Liver (tissue), 9 donors: ENCODE results near the gene NPIPB2. TPM values are rescaled to one million over a fixed set of nuclear protein-coding genes. Genes with fewer than 3 reads are reported as not detected.

Experiments
- DNase-seq: peaks from one replicate; pipeline ENCODE4 v3.0.0-alpha.2; 2017; ENCODE audit warnings: low spot score
- H3K27ac ChIP-seq, 2 donors: one replicate each; pipeline ENCODE4 v1.7.0; 2013; ENCODE audit warnings: inconsistent platforms in 2 of 2, low read length in 2 of 2, control low read depth in 1 of 2, low read depth in 1 of 2, mild to moderate bottlenecking in 1 of 2
- H3K27me3 ChIP-seq, 4 donors: one replicate each; pipeline versions ENCODE4 v1.6.1 to v1.7.0; 2013; ENCODE audit warnings: low read length in 3 of 4, inconsistent platforms in 1 of 4, mild to moderate bottlenecking in 1 of 4, moderate library complexity in 1 of 4; ENCODE audit not compliant: control insufficient read depth in 4 of 4, insufficient read depth in 4 of 4
- H3K36me3 ChIP-seq, 4 donors: one replicate each; pipeline versions ENCODE4 v1.6.1 to v1.7.0; 2013; ENCODE audit warnings: low read length in 3 of 4, mild to moderate bottlenecking in 3 of 4, low read depth in 1 of 4, moderate library complexity in 1 of 4; ENCODE audit not compliant: control insufficient read depth in 4 of 4, insufficient read depth in 3 of 4
- H3K4me1 ChIP-seq, 4 donors: one replicate each; pipeline versions ENCODE4 v1.6.1 to v1.7.0; 2013; ENCODE audit warnings: low read length in 3 of 4, mild to moderate bottlenecking in 3 of 4, moderate library complexity in 1 of 4; ENCODE audit not compliant: control insufficient read depth in 4 of 4, insufficient read depth in 4 of 4
- H3K4me3 ChIP-seq, 3 donors: one replicate each; pipeline versions ENCODE4 v1.6.1 to v1.7.0; 2013; ENCODE audit warnings: low read length in 3 of 3, control low read depth in 1 of 3, low read depth in 1 of 3, mild to moderate bottlenecking in 1 of 3
- H3K9ac ChIP-seq, 2 donors: one replicate each; pipeline ENCODE4 v1.7.0; 2013; ENCODE audit warnings: low read length in 2 of 2, mild to moderate bottlenecking in 2 of 2, moderate library complexity in 2 of 2, control low read depth in 1 of 2, low read depth in 1 of 2
- H3K9me3 ChIP-seq, 4 donors: one replicate each; pipeline versions ENCODE4 v1.6.1 to v1.7.0; 2013; ENCODE audit warnings: low read length in 3 of 4; ENCODE audit not compliant: control insufficient read depth in 4 of 4
- ATF3 ChIP-seq: IDR thresholded peaks from 2 replicates; pipeline ENCODE4 v1.6.1; 2016; ENCODE audit warnings: antibody characterized with exemption
- CTCF ChIP-seq: fragments of 150-350 bp; IDR thresholded peaks from 2 replicates; pipeline ENCODE4 v1.5.1; 2017; ENCODE audit warnings: improper control_type of control experiment, low read depth, low read length; ENCODE audit not compliant: missing input control
- EGR1 ChIP-seq, 2 donors: IDR thresholded peaks; 2 replicates each; pipeline ENCODE4 v1.6.1; 2016 to 2018; ENCODE audit warnings: antibody characterized with exemption in 2 of 2, low read depth in 2 of 2
- FOXA1 ChIP-seq: IDR thresholded peaks from 2 replicates; pipeline ENCODE4 v1.6.1; 2016; ENCODE audit warnings: antibody characterized with exemption
- GABPA ChIP-seq, 2 donors: IDR thresholded peaks in 1 of 2; conservative IDR thresholded peaks in 1 of 2; 2 replicates each; pipeline ENCODE4 v1.6.1; 2016; ENCODE audit warnings: antibody characterized with exemption in 2 of 2, mild to moderate bottlenecking in 1 of 2, moderate library complexity in 1 of 2
- HNF4A ChIP-seq, 2 donors: conservative IDR thresholded peaks; 2 replicates each; pipeline ENCODE4 v1.6.1; 2016; ENCODE audit warnings: antibody characterized with exemption in 2 of 2, mild to moderate bottlenecking in 2 of 2
- HNF4G ChIP-seq: IDR thresholded peaks from 2 replicates; pipeline ENCODE4 v1.6.1; 2016; ENCODE audit warnings: antibody characterized with exemption
- NR2F2 ChIP-seq: IDR thresholded peaks from 2 replicates; pipeline ENCODE4 v1.6.1; 2016; ENCODE audit warnings: antibody characterized with exemption
- RAD21 ChIP-seq, 2 donors: IDR thresholded peaks; 2 replicates each; pipeline ENCODE4 v1.6.1; 2016; ENCODE audit warnings: antibody characterized with exemption in 2 of 2, mild to moderate bottlenecking in 2 of 2
- REST ChIP-seq: IDR thresholded peaks from 2 replicates; pipeline ENCODE4 v1.6.1; 2016; ENCODE audit warnings: antibody characterized with exemption, mild to moderate bottlenecking
- RXRA ChIP-seq, 2 donors: IDR thresholded peaks; 2 replicates each; pipeline ENCODE4 v1.6.1; 2017 to 2018; ENCODE audit warnings: antibody characterized with exemption in 2 of 2, mild to moderate bottlenecking in 1 of 2
- YY1 ChIP-seq: IDR thresholded peaks from 2 replicates; pipeline ENCODE4 v1.6.1; 2016; ENCODE audit warnings: antibody characterized with exemption, mild to moderate bottlenecking
- ZBTB33 ChIP-seq: IDR thresholded peaks from 2 replicates; pipeline ENCODE4 v1.6.1; 2016; ENCODE audit warnings: antibody characterized with exemption
- WGBS: extraction: QIAGEN DNeasy Blood & Tissue Kit; methylation state at CpG from one replicate; pipeline ENCODE4 v1.1.7; 2013; 5-methylcytosine and 5-hydroxymethylcytosine counted together
- polyA plus RNA-seq, 2 donors: library from polyadenylated mRNA; stranded (reverse) in 1 of 2; unstranded in 1 of 2; fragments of 200-250 nt in 1 of 2; fragments of >200 nt in 1 of 2; fragmentation: Nextera tagmentation in 1 of 2; extraction: Ambion mirVana in 1 of 2; gene quantifications; one replicate each; pipeline versions ENCODE4 v1.2.1 to v1.2.3, GENCODE V29; 2013 to 2015
- total RNA-seq, 2 donors: library from RNA; depleted of rRNA; stranded (reverse); fragments of >200 nt; gene quantifications; one replicate each; pipeline ENCODE4 v1.2.3, GENCODE V29; 2014
- donor health status: healthy.
- donor health status: healthy.
- donor health status: healthy.
- donor health status: healthy.
- donor health status: healthy.

Gene NPIPB2
- total and polyA plus RNA-seq, 4 donors, result 0.75 to 4.9 (median 3.3) TPM

- no peak for TF ChIP-seq YY1
- no peak for TF ChIP-seq FOXA1
- no peak for TF ChIP-seq REST
- no peak for TF ChIP-seq CTCF
- no peak for TF ChIP-seq NR2F2
- no peak for TF ChIP-seq ATF3
- no peak for TF ChIP-seq RXRA (IDR thresholded peaks at IDR 0.05)
- TF ChIP-seq RAD21 (IDR thresholded peaks at IDR 0.05), result no peak
- no peak for TF ChIP-seq GABPA (IDR thresholded peaks at IDR 0.05 in 1 of 2, conservative IDR thresholded peaks at IDR 0.05 in 1 of 2)
- Histone ChIP-seq H3K36me3 (peaks cover 7 to 56% (median 33%) of the 10 kb centered on the region in 4 donors), H3K27me3 (no peaks in the 10 kb centered on the region), H3K9ac (no peak overlapping the region), H3K4me1 (no peaks in the 10 kb centered on the region), H3K27ac (no peak overlapping the region), H3K9me3 (no peaks in the 10 kb centered on the region), H3K4me3 (no peak overlapping the region)
- no peak for DNase-seq
- 94% methylated on average over 5 of the region's 5 CpGs for WGBS
These were observed 51.4 kb downstream of the NPIPB2 start for GRCh38 chr16:11890231-11890965.

GRCh38 chr16:11886881-11887280 is 55.0 kb downstream of the NPIPB2 start:
- TF ChIP-seq HNF4A (conservative IDR thresholded peaks at IDR 0.05) (no peak), NR2F2 (no peak), EGR1 (IDR thresholded peaks at IDR 0.05; ENCODE audit: low read depth in 2 of 2) (no peak), REST (no peak), ATF3 (no peak), HNF4G (no peak), FOXA1 (no peak), YY1 (no peak), ZBTB33 (no peak)
- 95% methylated on average over 6 of the region's 6 CpGs for WGBS
- no peak overlapping the region for H3K9ac ChIP-seq
- no peaks in the 10 kb centered on the region for H3K27me3 ChIP-seq
- H3K36me3 ChIP-seq, result peaks cover 10 to 57% (median 34%) of the 10 kb centered on the region in 4 donors
- no peak for DNase-seq
- H3K9me3 ChIP-seq, result no peaks in the 10 kb centered on the region
- no peak overlapping the region for H3K27ac ChIP-seq
- no peak overlapping the region for H3K4me3 ChIP-seq
- H3K4me1 ChIP-seq, result no peaks in the 10 kb centered on the region
